ENCODE results near the gene C12orf42.

Gene C12orf42

GRCh38 chr12:103353913-103354312, 141.9 kb downstream of the C12orf42 start:
- no peak for TF ChIP-seq FOXM1 (IDR thresholded peaks at IDR 0.05; ENCODE audit: borderline replicate concordance)
- TF ChIP-seq PKNOX1 (IDR thresholded peaks at IDR 0.05), result no peak
- TF ChIP-seq BHLHE40 (IDR thresholded peaks at IDR 0.05; ENCODE audit: borderline replicate concordance), result no peak
- TF ChIP-seq SP1 (IDR thresholded peaks at IDR 0.05), result no peak
- no peak for TF ChIP-seq LEF1 (IDR thresholded peaks at IDR 0.05; ENCODE audit: borderline replicate concordance)
- no peak for TF ChIP-seq TARDBP (IDR thresholded peaks at IDR 0.05)
- TF ChIP-seq ELF4 (IDR thresholded peaks at IDR 0.05), result no peak
- TF ChIP-seq NFRKB (IDR thresholded peaks at IDR 0.05), result no peak
- TF ChIP-seq HDGF (IDR thresholded peaks at IDR 0.05; ENCODE audit: borderline replicate concordance), result no peak
- TF ChIP-seq FOXA1 (IDR thresholded peaks at IDR 0.05), result no peak
- TF ChIP-seq SUZ12 (IDR thresholded peaks at IDR 0.05), result no peak
- no peak for TF ChIP-seq L3MBTL2 (conservative IDR thresholded peaks at IDR 0.05)
- POLR2A ChIA-PET, result interaction anchor here (0.8 kb wide), 1 partner anchor 25 kb away, joined by 3 read pairs; no protein-coding TSS in a partner anchor
- CTCF ChIA-PET, result no interaction called here
- no peak for DNase-seq (ENCODE audit: extremely low spot score)

GRCh38 chr12:103350116-103350515, 145.7 kb downstream of the C12orf42 start:
- POLR2A ChIA-PET, result no interaction called here
- CTCF ChIA-PET, result no interaction called here
- no peak for DNase-seq (ENCODE audit: extremely low spot score)
- no peak for TF ChIP-seq BHLHE40 (IDR thresholded peaks at IDR 0.05; ENCODE audit: borderline replicate concordance)
- TF ChIP-seq NFRKB (IDR thresholded peaks at IDR 0.05), result no peak
- TF ChIP-seq HDGF (IDR thresholded peaks at IDR 0.05; ENCODE audit: borderline replicate concordance), result no peak
- TF ChIP-seq CTBP1 (IDR thresholded peaks at IDR 0.05; ENCODE audit: borderline replicate concordance), result no peak
- no peak for TF ChIP-seq TARDBP (IDR thresholded peaks at IDR 0.05)
- TF ChIP-seq ARNT (IDR thresholded peaks at IDR 0.05), result no peak
- TF ChIP-seq L3MBTL2 (conservative IDR thresholded peaks at IDR 0.05), result no peak
- TF ChIP-seq SUZ12 (IDR thresholded peaks at IDR 0.05), result no peak
- no peak for TF ChIP-seq ELF4 (IDR thresholded peaks at IDR 0.05)
- TF ChIP-seq FOXK2 (IDR thresholded peaks at IDR 0.05), result no peak
- TF ChIP-seq ZNF384 (IDR thresholded peaks at IDR 0.05), result no peak
- TF ChIP-seq PKNOX1 (IDR thresholded peaks at IDR 0.05), result no peak
- no peak for TF ChIP-seq FOXA1 (IDR thresholded peaks at IDR 0.05)
- no peak for TF ChIP-seq LEF1 (IDR thresholded peaks at IDR 0.05; ENCODE audit: borderline replicate concordance)
- no peak for TF ChIP-seq FOXM1 (IDR thresholded peaks at IDR 0.05; ENCODE audit: borderline replicate concordance)
- no peak for TF ChIP-seq SP1 (IDR thresholded peaks at IDR 0.05)

GRCh38 chr12:103348935-103349334, 146.8 kb downstream of the C12orf42 start:
- TF ChIP-seq FOXK2 (IDR thresholded peaks at IDR 0.05) (no peak), L3MBTL2 (conservative IDR thresholded peaks at IDR 0.05) (no peak), CTBP1 (IDR thresholded peaks at IDR 0.05; ENCODE audit: borderline replicate concordance) (no peak), PKNOX1 (IDR thresholded peaks at IDR 0.05) (no peak), FOXA1 (IDR thresholded peaks at IDR 0.05) (no peak), SUZ12 (IDR thresholded peaks at IDR 0.05) (no peak), NFRKB (IDR thresholded peaks at IDR 0.05) (no peak), FOXM1 (IDR thresholded peaks at IDR 0.05; ENCODE audit: borderline replicate concordance) (no peak), TARDBP (IDR thresholded peaks at IDR 0.05) (no peak), HDGF (IDR thresholded peaks at IDR 0.05; ENCODE audit: borderline replicate concordance) (no peak), LEF1 (IDR thresholded peaks at IDR 0.05; ENCODE audit: borderline replicate concordance) (no peak), SP1 (IDR thresholded peaks at IDR 0.05) (no peak), ARNT (IDR thresholded peaks at IDR 0.05) (no peak), ELF4 (IDR thresholded peaks at IDR 0.05) (no peak), BHLHE40 (IDR thresholded peaks at IDR 0.05; ENCODE audit: borderline replicate concordance) (no peak), ZNF384 (IDR thresholded peaks at IDR 0.05) (no peak)
- CTCF ChIA-PET, result no interaction called here
- POLR2A ChIA-PET, result no interaction called here
- no peak for DNase-seq (ENCODE audit: extremely low spot score)

- ChIA-PET CTCF (no interaction called here), POLR2A (no interaction called here)
- TF ChIP-seq FOXA1 (IDR thresholded peaks at IDR 0.05), result no peak
- TF ChIP-seq ZNF384 (IDR thresholded peaks at IDR 0.05), result no peak
- no peak for TF ChIP-seq ELF4 (IDR thresholded peaks at IDR 0.05)
- no peak for TF ChIP-seq SUZ12 (IDR thresholded peaks at IDR 0.05)
- TF ChIP-seq BHLHE40 (IDR thresholded peaks at IDR 0.05; ENCODE audit: borderline replicate concordance), result no peak
- TF ChIP-seq NFRKB (IDR thresholded peaks at IDR 0.05), result no peak
- TF ChIP-seq L3MBTL2 (conservative IDR thresholded peaks at IDR 0.05), result no peak
- TF ChIP-seq ARNT (IDR thresholded peaks at IDR 0.05), result no peak
- no peak for DNase-seq (ENCODE audit: extremely low spot score)
These were observed 158.8 kb downstream of the C12orf42 start for GRCh38 chr12:103336940-103337339.

GRCh38 chr12:103334466-103334865, 161.3 kb downstream of the C12orf42 start:
- ChIA-PET CTCF (no interaction called here), POLR2A (no interaction called here)
- DNase-seq (ENCODE audit: extremely low spot score), result no peak
- TF ChIP-seq ARNT (IDR thresholded peaks at IDR 0.05) (no peak), SP1 (IDR thresholded peaks at IDR 0.05) (no peak), ELF4 (IDR thresholded peaks at IDR 0.05) (no peak), TARDBP (IDR thresholded peaks at IDR 0.05) (no peak), FOXK2 (IDR thresholded peaks at IDR 0.05) (no peak)

- DNase-seq (ENCODE audit: extremely low spot score), result no peak
- CTCF ChIA-PET, result no interaction called here
- TF ChIP-seq HDGF (IDR thresholded peaks at IDR 0.05; ENCODE audit: borderline replicate concordance), result no peak
- POLR2A ChIA-PET, result no interaction called here
These were observed 162.1 kb downstream of the C12orf42 start for GRCh38 chr12:103333676-103334075.

GRCh38 chr12:103331643-103332042, 164.1 kb downstream of the C12orf42 start:
- DNase-seq (ENCODE audit: extremely low spot score), result no peak
- TF ChIP-seq LEF1 (IDR thresholded peaks at IDR 0.05; ENCODE audit: borderline replicate concordance) (no peak), ZNF384 (IDR thresholded peaks at IDR 0.05) (no peak), FOXM1 (IDR thresholded peaks at IDR 0.05; ENCODE audit: borderline replicate concordance) (no peak), CTBP1 (IDR thresholded peaks at IDR 0.05; ENCODE audit: borderline replicate concordance) (no peak), ARNT (IDR thresholded peaks at IDR 0.05) (no peak), TARDBP (IDR thresholded peaks at IDR 0.05) (no peak), FOXK2 (IDR thresholded peaks at IDR 0.05) (no peak), FOXA1 (IDR thresholded peaks at IDR 0.05) (no peak), SP1 (IDR thresholded peaks at IDR 0.05) (no peak), PKNOX1 (IDR thresholded peaks at IDR 0.05) (no peak), ELF4 (IDR thresholded peaks at IDR 0.05) (no peak), NFRKB (IDR thresholded peaks at IDR 0.05) (no peak), HDGF (IDR thresholded peaks at IDR 0.05; ENCODE audit: borderline replicate concordance) (no peak), BHLHE40 (IDR thresholded peaks at IDR 0.05; ENCODE audit: borderline replicate concordance) (no peak), SUZ12 (IDR thresholded peaks at IDR 0.05) (no peak), L3MBTL2 (conservative IDR thresholded peaks at IDR 0.05) (no peak)
- ChIA-PET POLR2A (no interaction called here), CTCF (no interaction called here)
